ENCODE measurements around the gene BCAS1.

DNA sequence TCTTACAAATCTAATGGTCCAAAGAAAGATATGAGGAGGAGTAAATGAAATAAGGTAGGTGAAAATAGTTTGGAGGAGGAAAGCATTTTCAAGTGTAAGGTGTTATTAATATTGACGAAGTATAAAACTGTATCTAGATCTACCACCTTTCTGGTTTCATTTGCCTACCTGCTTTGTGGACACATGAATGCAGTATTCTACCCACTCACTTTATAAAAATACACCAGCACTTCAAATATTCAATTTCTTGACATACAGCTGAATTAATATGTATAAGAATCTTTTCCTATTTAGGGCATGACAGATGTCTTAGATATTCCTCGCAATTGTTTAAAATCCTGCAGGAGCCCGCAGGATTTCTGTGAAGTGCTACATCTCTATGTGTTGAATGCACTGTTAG is 108.0 kb downstream of the BCAS1 start:
- TF ChIP-seq CTCF (IDR thresholded peaks at IDR 0.05; ENCODE audit: borderline replicate concordance, extremely low read depth, low read length, poor library complexity, severe bottlenecking) (no peak), EZH2 (IDR thresholded peaks at IDR 0.05; ENCODE audit: borderline replicate concordance, low read depth, low read length, severe bottlenecking) (no peak)

Measured in DND-41 (cell line).